Activated CD8-positive, alpha-beta memory T cell treated with anti-CD3 and anti-CD28 coated beads, Interleukin-2, amount 50 U/mL, for 4 hours (primary cell): ENCODE measurements around the gene DSCAM.
"Not testable (repeated sequence)": the region's sequence is repeated elsewhere in the genome, so short reads cannot be mapped to it uniquely, and the experiment has no call there.

ENCODE experiments used
- DNase-seq: peaks from one replicate; pipeline ENCODE4 v3.0.0-alpha.2; 2020

DSCAM gene

GRCh38 chr21:40846587-40847411 is at the start of gene DSCAM:
Gene DSCAM (minus strand): TSS chr21:40847158. CDS start chr21:40846661, 497 bp downstream.
- no peak for DNase-seq

GRCh38 chr21:40895697-40896096 is 48.7 kb upstream of the DSCAM start:
- DNase-seq, result not testable (repeated sequence)

GRCh38 chr21:40886931-40887330 is 40.0 kb upstream of the DSCAM start:
- no peak for DNase-seq

- no peak for DNase-seq
Measured at GRCh38 chr21:40886006-40886405, 39.0 kb upstream of the DSCAM start.

- no peak for DNase-seq
Measured at GRCh38 chr21:40882192-40882915, 35.4 kb upstream of the DSCAM start.

- no peak for DNase-seq
Measured at GRCh38 chr21:40881767-40882166, 34.8 kb upstream of the DSCAM start.

- DNase-seq, result no peak
Measured at GRCh38 chr21:40871099-40871498, 24.1 kb upstream of the DSCAM start.

GRCh38 chr21:40863839-40864238 is 16.9 kb upstream of the DSCAM start:
- DNase-seq, result no peak

- DNase-seq, result no peak
Measured at GRCh38 chr21:40858517-40858916, 11.6 kb upstream of the DSCAM start.

GRCh38 chr21:40853956-40854688 is 7.2 kb upstream of the DSCAM start:
- DNase-seq, result no peak

- DNase-seq, result no peak
Measured at GRCh38 chr21:40852563-40852962, 5.6 kb upstream of the DSCAM start.

GRCh38 chr21:40851749-40852148 is 4.8 kb upstream of the DSCAM start:
- no peak for DNase-seq

- DNase-seq, result no peak
Measured at GRCh38 chr21:40850071-40850470, 3.1 kb upstream of the DSCAM start.

- DNase-seq, result no peak
Measured at GRCh38 chr21:40847951-40848350, 993 bp upstream of the DSCAM start.

- no peak for DNase-seq
Measured at GRCh38 chr21:40846103-40846502, 855 bp downstream of the DSCAM start.

- DNase-seq, result no peak
Measured at GRCh38 chr21:40845441-40845995, 1.4 kb downstream of the DSCAM start.

GRCh38 chr21:40844935-40845334 is 2.0 kb downstream of the DSCAM start:
- DNase-seq, result no peak

- no peak for DNase-seq
Measured at GRCh38 chr21:40842197-40842552, 4.8 kb downstream of the DSCAM start.

- no peak for DNase-seq
Measured at GRCh38 chr21:40841524-40842196, 5.3 kb downstream of the DSCAM start.

- DNase-seq, result no peak
Measured at GRCh38 chr21:40840401-40841125, 6.4 kb downstream of the DSCAM start.

GRCh38 chr21:40839521-40839920 is 7.4 kb downstream of the DSCAM start:
- DNase-seq, result no peak

GRCh38 chr21:40837456-40837855 is 9.5 kb downstream of the DSCAM start:
- DNase-seq, result no peak
